ENCODE results near the gene KLHL1. TPM values are rescaled to one million over a fixed set of nuclear protein-coding genes. Genes with fewer than 3 reads are reported as not detected.

KLHL1 gene
- total and polyA plus RNA-seq, 5 donors, result not detected

DNA sequence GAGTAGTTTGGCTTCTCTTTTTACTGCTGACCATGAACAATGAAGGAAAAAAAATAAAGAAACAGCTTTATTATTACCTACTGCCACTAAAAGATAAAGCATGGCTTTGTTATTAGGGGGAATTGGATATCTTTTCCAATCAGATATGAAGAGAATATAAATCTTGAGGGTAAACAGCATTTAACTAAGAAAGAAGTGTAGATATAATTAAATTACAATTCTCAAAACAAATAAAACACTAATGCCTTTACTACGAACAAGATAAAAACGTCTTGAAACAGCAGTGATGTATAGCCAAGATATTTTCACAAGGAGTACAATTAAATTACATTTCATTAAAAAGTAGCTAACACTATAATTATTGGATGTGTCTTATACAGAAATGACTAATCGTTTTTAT lies 426.5 kb downstream of the KLHL1 start:
- no peaks in the 10 kb centered on the region for H3K27me3 ChIP-seq (ENCODE audit: control insufficient read depth, insufficient read depth)
- WGBS, result 55% methylated on average over 3 of the region's 3 CpGs
- DNase-seq (no peak), ATAC-seq (no peak)
- no peaks in the 10 kb centered on the region for H3K4me1 ChIP-seq (ENCODE audit: control insufficient read depth, insufficient read depth, low read length)
- no peak overlapping the region for H3K4me3 ChIP-seq (ENCODE audit: low read length)
- H3K9me3 ChIP-seq (ENCODE audit: control insufficient read depth, low read length), result no peaks in the 10 kb centered on the region
- no peak overlapping the region for H3K27ac ChIP-seq (ENCODE audit: low read length)
- intact Hi-C loops (cut with DNase I), result no loop called here

DNA sequence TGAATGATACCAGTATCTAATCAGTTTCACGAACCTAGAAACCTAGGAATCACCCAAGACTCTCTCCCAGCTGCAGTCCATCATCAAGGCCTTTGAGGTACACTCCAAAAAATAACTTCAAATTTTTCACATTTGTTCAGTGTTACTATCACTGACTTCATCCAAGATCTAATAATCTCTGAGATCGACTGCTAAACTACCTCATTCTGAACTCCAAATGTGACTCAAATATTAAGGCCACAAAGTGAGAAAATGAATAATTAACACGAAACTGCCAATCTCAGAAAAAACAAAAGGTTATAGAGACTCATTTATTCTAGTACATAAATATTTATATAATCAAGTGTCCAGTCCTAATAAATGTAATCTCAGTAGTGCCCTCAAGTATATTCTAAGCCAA lies 430.9 kb downstream of the KLHL1 start:
- DNase-seq, result no peak
- no peaks in the 10 kb centered on the region for H3K27me3 ChIP-seq (ENCODE audit: control insufficient read depth, insufficient read depth)
- no peak overlapping the region for H3K27ac ChIP-seq (ENCODE audit: low read length)
- 53% methylated on average over 3 of the region's 3 CpGs for WGBS
- no peaks in the 10 kb centered on the region for H3K4me1 ChIP-seq (ENCODE audit: control insufficient read depth, insufficient read depth, low read length)
- no peaks in the 10 kb centered on the region for H3K9me3 ChIP-seq (ENCODE audit: control insufficient read depth, low read length)
- ATAC-seq, result no peak
- intact Hi-C loops (cut with DNase I), result no loop called here
- H3K4me3 ChIP-seq (ENCODE audit: low read length), result no peak overlapping the region

DNA sequence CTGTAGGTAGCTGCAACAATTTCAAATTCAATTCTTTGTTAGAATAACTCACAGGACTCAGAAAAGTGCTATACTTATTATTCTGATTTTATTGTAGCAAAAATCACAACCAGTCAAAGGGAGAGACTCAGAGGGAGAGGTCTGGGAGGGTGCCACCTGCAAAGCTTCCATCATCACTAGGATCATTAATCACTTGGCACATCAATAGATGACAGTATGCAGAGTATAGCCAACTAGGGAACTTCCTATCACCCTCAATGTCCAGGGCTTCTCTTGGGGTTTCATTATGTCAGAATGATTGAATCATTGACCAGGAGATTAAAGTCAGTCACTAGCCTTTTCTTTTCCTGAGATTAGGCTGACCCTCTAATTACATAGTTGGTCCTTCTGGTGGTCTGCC lies 432.0 kb downstream of the KLHL1 start:
- H3K4me1 ChIP-seq (ENCODE audit: control insufficient read depth, insufficient read depth, low read length), result no peaks in the 10 kb centered on the region
- ATAC-seq (no peak), DNase-seq (no peak)
- no peak overlapping the region for H3K27ac ChIP-seq (ENCODE audit: low read length)
- intact Hi-C loops (cut with DNase I), result no loop called here
- H3K27me3 ChIP-seq (ENCODE audit: control insufficient read depth, insufficient read depth), result no peaks in the 10 kb centered on the region
- H3K9me3 ChIP-seq (ENCODE audit: control insufficient read depth, low read length), result no peaks in the 10 kb centered on the region
- no peak overlapping the region for H3K4me3 ChIP-seq (ENCODE audit: low read length)

DNA sequence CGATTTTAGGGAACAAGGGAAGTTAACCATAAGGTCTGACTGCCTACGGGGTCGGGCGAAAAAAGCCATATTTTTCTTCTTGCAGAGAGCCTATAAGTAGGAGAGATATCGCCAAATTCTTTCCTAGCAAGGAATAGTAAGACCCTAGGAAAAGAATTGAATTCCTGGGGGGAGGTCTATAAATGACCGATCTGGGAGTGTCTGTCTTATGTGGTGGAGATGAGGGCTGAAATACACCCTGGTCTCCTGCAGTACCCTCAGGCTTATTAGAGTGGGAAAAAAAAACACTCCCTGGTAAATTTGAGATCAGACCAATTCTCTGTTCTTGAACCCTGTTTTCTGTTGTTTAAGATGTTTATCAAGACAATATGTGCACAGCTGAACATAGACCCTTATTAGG lies 448.1 kb downstream of the KLHL1 start:
- ATAC-seq (no peak), DNase-seq (no peak)
- WGBS, result 82% methylated on average over 6 of the region's 6 CpGs
- no peak overlapping the region for H3K4me3 ChIP-seq (ENCODE audit: low read length)
- no peaks in the 10 kb centered on the region for H3K9me3 ChIP-seq (ENCODE audit: control insufficient read depth, low read length)
- no peaks in the 10 kb centered on the region for H3K4me1 ChIP-seq (ENCODE audit: control insufficient read depth, insufficient read depth, low read length)
- no peak overlapping the region for H3K27ac ChIP-seq (ENCODE audit: low read length)
- intact Hi-C loops (cut with DNase I), result no loop called here
- H3K27me3 ChIP-seq (ENCODE audit: control insufficient read depth, insufficient read depth), result no peaks in the 10 kb centered on the region

GRCh38 chr13:69657676-69658075 lies 450.6 kb downstream of the KLHL1 start:
- Histone ChIP-seq H3K4me1 (ENCODE audit: control insufficient read depth, insufficient read depth, low read length) (no peaks in the 10 kb centered on the region), H3K27me3 (ENCODE audit: control insufficient read depth, insufficient read depth) (no peaks in the 10 kb centered on the region), H3K4me3 (ENCODE audit: low read length) (no peak overlapping the region), H3K9me3 (ENCODE audit: control insufficient read depth, low read length) (no peaks in the 10 kb centered on the region), H3K27ac (ENCODE audit: low read length) (no peak overlapping the region)
- DNase-seq (no peak), ATAC-seq (no peak)
- intact Hi-C loops (cut with DNase I), result no loop called here
- 79% methylated on average over 2 of the region's 2 CpGs for WGBS

GRCh38 chr13:69654392-69654791 lies 453.9 kb downstream of the KLHL1 start:
- intact Hi-C loops (cut with DNase I), result no loop called here
- Histone ChIP-seq H3K27me3 (ENCODE audit: control insufficient read depth, insufficient read depth) (no peaks in the 10 kb centered on the region), H3K27ac (ENCODE audit: low read length) (no peak overlapping the region), H3K4me3 (ENCODE audit: low read length) (no peak overlapping the region), H3K4me1 (ENCODE audit: control insufficient read depth, insufficient read depth, low read length) (no peaks in the 10 kb centered on the region), H3K9me3 (ENCODE audit: control insufficient read depth, low read length) (no peaks in the 10 kb centered on the region)
- no peak for ATAC-seq
- 76% methylated on average over 5 of the region's 5 CpGs for WGBS
- DNase-seq, result no peak

Other genes with a start within 250 kb of the KLHL1 start
- gene ATXN8OS, start 626 bp downstream of the KLHL1 start, total RNA-seq, result not detected
- not detected for gene ATXN8OS, start 626 bp downstream of the KLHL1 start, polyA plus RNA-seq